Measurements from ENCODE around the gene THRAP3.

GRCh38 chr1:36223381-36223995 lies 755 bp upstream of the THRAP3 start:
- TF ChIP-seq CTCF (conservative IDR thresholded peaks at IDR 0.05; ENCODE audit: low read depth in 2 of 2) (no peak), POLR2AphosphoS5 (IDR thresholded peaks at IDR 0.05; ENCODE audit: low read depth) (no peak)
